ENCODE results near the gene NARS2.

GRCh38 chr11:78425399-78426070 is 149.1 kb downstream of the NARS2 start:
- TF ChIP-seq CTCF (IDR thresholded peaks at IDR 0.05) (no peak), POLR2A (IDR thresholded peaks at IDR 0.05) (no peak)
